GM19043 (cell line): ENCODE measurements around the gene ZC2HC1B.
"Not testable (repeated sequence)": the region's sequence is repeated elsewhere in the genome, so short reads cannot be mapped to it uniquely, and the experiment has no call there.

Source experiments
- ATAC-seq: cut with Tn5 transposase; IDR thresholded peaks from one replicate; pipeline ENCODE4 v1.9.1; 2021; ENCODE audit warnings: low read depth; ENCODE audit not compliant: unreplicated experiment

Gene ZC2HC1B

GRCh38 chr6:143864234-143864633 lies at the start of gene ZC2HC1B:
TSS of gene ZC2HC1B (plus strand) at chr6:143864474. CDS start at chr6:143864540, 66 bp downstream.
- no peak for ATAC-seq

- no peak for ATAC-seq
These were observed 46.7 kb upstream of the ZC2HC1B start for GRCh38 chr6:143817621-143818020.

GRCh38 chr6:143821359-143821758 lies 42.9 kb upstream of the ZC2HC1B start:
- ATAC-seq = no peak

- no peak for ATAC-seq
These were observed 41.7 kb upstream of the ZC2HC1B start for GRCh38 chr6:143822584-143823024.

- no peak for ATAC-seq
These were observed 40.7 kb upstream of the ZC2HC1B start for GRCh38 chr6:143823548-143823947.

- ATAC-seq = no peak
These were observed 35.7 kb upstream of the ZC2HC1B start for GRCh38 chr6:143828572-143828971.

GRCh38 chr6:143836150-143836549 lies 28.1 kb upstream of the ZC2HC1B start:
- ATAC-seq = no peak

GRCh38 chr6:143838395-143838794 lies 25.9 kb upstream of the ZC2HC1B start:
- no peak for ATAC-seq

GRCh38 chr6:143839196-143839595 lies 25.1 kb upstream of the ZC2HC1B start:
- ATAC-seq = no peak

GRCh38 chr6:143840595-143841265 lies 23.5 kb upstream of the ZC2HC1B start:
- ATAC-seq = no peak

- ATAC-seq = no peak
These were observed 21.8 kb upstream of the ZC2HC1B start for GRCh38 chr6:143842461-143842901.

- peak; percentile 99 for ATAC-seq
These were observed 21.2 kb upstream of the ZC2HC1B start, which contains the start of gene LTV1 for GRCh38 chr6:143842902-143843676. TSS of gene LTV1 (plus strand) at chr6:143843338. CDS start at chr6:143843478, 140 bp downstream.

- ATAC-seq = peak; percentile 3
These were observed 20.6 kb upstream of the ZC2HC1B start for GRCh38 chr6:143843677-143843999.

- no peak for ATAC-seq
These were observed 20.3 kb upstream of the ZC2HC1B start for GRCh38 chr6:143844006-143844405.

GRCh38 chr6:143845033-143845432 lies 19.2 kb upstream of the ZC2HC1B start:
- no peak for ATAC-seq

GRCh38 chr6:143851706-143852105 lies 12.6 kb upstream of the ZC2HC1B start:
- ATAC-seq = not testable (repeated sequence)

GRCh38 chr6:143855057-143855456 lies 9.2 kb upstream of the ZC2HC1B start:
- not testable (repeated sequence) for ATAC-seq

- ATAC-seq = not testable (repeated sequence)
These were observed 7.5 kb upstream of the ZC2HC1B start for GRCh38 chr6:143856762-143857161.

GRCh38 chr6:143857651-143858050 lies 6.6 kb upstream of the ZC2HC1B start:
- ATAC-seq = no peak

GRCh38 chr6:143859891-143860660 lies 4.2 kb upstream of the ZC2HC1B start:
- ATAC-seq = no peak

GRCh38 chr6:143863771-143864170 lies 503 bp upstream of the ZC2HC1B start:
- ATAC-seq = no peak
